Body of pancreas (tissue), 4 donors: Measurements from ENCODE around the gene GPR61. TPM values are rescaled to one million over a fixed set of nuclear protein-coding genes. Genes with fewer than 3 reads are reported as not detected.

Experiments
- ATAC-seq: fragments of 150-250 bp; one replicate; pipeline ENCODE4 v1.9.1; 2016
- DNase-seq, 4 donors: peaks; one replicate each; pipeline ENCODE4 v3.0.0-alpha.2; 2019
- H3K27ac ChIP-seq, 4 donors: fragments of 200-600 bp; sonication (generic); 1 replicate in 3 of 4; 2 replicates in 1 of 4; pipeline versions ENCODE4 v1.5.1 to v1.6.1; 2016 to 2019; ENCODE audit warnings: mild to moderate bottlenecking in 1 of 4, mixed read lengths in 1 of 4, moderate library complexity in 1 of 4
- H3K27me3 ChIP-seq, 2 donors: fragments of 200-600 bp; sonication (generic); one replicate each; pipeline ENCODE4 v1.6.0; 2016; ENCODE audit warnings: mild to moderate bottlenecking in 1 of 2
- H3K36me3 ChIP-seq, 2 donors: fragments of 200-600 bp; sonication (generic); replicated peaks in 1 of 2; 2 replicates each; pipeline ENCODE4 v1.5.1; 2016; ENCODE audit warnings: low read depth in 2 of 2; ENCODE audit not compliant: insufficient read depth in 1 of 2
- H3K4me1 ChIP-seq: fragments of 200-600 bp; sonication (generic); one replicate; pipeline ENCODE4 v1.6.0; 2016
- H3K4me3 ChIP-seq, 2 donors: fragments of 200-600 bp; sonication (generic); 1 replicate in 1 of 2; 2 replicates in 1 of 2; pipeline ENCODE4 v1.5.1; 2016 to 2019
- H3K9me3 ChIP-seq, 3 donors: fragments of 200-600 bp; sonication (generic); 1 replicate in 2 of 3; 2 replicates in 1 of 3; pipeline ENCODE4 v1.5.1; 2016
- POLR2A ChIP-seq, 3 donors: fragments of 450-650 bp; IDR thresholded peaks; one replicate each; pipeline ENCODE4 v1.6.1; 2016; ENCODE audit warnings: antibody characterized with exemption in 3 of 3, mild to moderate bottlenecking in 2 of 3
- WGBS, 2 donors: methylation state at CpG; one replicate each; pipeline ENCODE4 v1.1.5; 2017; 5-methylcytosine and 5-hydroxymethylcytosine counted together
- intact Hi-C: fragments of 100-400 bp; cut with DNase I; formaldehyde crosslinking; loops from one replicate; pipeline ENCODE4 v1.15.1; 2023
- total RNA-seq, 2 donors: library from RNA; depleted of rRNA; stranded (reverse); fragments of >200 nt; gene quantifications; one replicate each; pipeline ENCODE4 v1.1.0, GENCODE V29; 2016
- TF ChIP-seq, protein P1 (sequence below), 7 experiments: fragments of 450-650 bp in 4 of 7; fragments of 200-600 bp in 3 of 7; sonication (generic) in 3 of 7; IDR thresholded peaks; one replicate each; pipeline ENCODE4 v1.5.1; 2016 to 2019; ENCODE audit warnings: antibody characterized with exemption in 7 of 7

The GPR61 gene
- total RNA-seq, 2 donors from 2014 or later: not detected

DNA sequence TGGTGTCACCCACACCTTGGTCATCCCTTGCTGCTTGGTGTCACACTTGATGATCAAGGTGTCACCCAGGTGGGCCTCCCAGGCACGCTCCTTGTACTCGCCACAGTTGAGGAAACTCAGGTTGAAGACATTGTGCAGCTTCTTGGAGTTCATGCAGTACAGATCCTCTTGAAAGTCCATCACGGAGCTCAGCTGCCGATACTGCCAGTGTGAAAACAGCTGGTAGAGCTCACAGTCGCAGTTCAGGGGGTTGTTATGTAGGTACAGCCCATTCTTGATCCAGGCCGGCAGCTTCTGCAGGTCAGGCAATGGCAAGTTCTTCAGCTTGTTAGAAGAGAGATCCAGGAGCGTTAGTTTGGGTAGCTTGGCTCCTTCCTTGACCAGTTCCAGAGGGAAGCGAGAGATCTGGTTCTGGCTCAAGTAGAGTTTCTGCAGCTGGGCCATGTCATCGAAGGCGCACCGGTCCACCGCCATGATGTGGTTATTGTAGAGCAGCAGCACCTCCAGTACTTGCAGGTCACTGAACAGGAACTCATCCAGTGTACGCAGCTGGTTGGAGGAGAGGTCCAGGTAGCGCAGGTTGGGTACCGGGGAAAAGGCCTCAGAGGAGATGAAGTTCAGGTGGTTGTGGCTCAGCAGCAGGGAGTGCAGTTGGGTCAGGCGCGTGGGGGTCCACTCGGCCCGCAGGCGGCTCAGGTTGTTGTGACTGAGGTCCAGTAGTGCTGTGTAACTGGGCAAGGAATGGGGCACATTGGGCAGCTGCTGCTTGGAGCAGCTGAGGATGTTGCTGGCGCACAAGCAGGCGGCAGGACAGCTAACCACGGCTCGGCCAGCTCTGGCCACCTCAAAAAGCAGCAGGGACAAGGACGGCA lies 31.4 kb upstream of the GPR61 start:
- Histone ChIP-seq H3K4me3 (no peak overlapping the region), H3K36me3 (no peaks in the 10 kb centered on the region), H3K27me3 (no peaks in the 10 kb centered on the region), H3K4me1 (peaks cover 25% of the 10 kb centered on the region), H3K9me3 (no peaks in the 10 kb centered on the region), H3K27ac (no peak overlapping the region)
- DNase-seq: no peak
- ATAC-seq: no peak
- TF ChIP-seq POLR2A (IDR thresholded peaks at IDR 0.05): no peak
- TF ChIP-seq, protein P1, sequence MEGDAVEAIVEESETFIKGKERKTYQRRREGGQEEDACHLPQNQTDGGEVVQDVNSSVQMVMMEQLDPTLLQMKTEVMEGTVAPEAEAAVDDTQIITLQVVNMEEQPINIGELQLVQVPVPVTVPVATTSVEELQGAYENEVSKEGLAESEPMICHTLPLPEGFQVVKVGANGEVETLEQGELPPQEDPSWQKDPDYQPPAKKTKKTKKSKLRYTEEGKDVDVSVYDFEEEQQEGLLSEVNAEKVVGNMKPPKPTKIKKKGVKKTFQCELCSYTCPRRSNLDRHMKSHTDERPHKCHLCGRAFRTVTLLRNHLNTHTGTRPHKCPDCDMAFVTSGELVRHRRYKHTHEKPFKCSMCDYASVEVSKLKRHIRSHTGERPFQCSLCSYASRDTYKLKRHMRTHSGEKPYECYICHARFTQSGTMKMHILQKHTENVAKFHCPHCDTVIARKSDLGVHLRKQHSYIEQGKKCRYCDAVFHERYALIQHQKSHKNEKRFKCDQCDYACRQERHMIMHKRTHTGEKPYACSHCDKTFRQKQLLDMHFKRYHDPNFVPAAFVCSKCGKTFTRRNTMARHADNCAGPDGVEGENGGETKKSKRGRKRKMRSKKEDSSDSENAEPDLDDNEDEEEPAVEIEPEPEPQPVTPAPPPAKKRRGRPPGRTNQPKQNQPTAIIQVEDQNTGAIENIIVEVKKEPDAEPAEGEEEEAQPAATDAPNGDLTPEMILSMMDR (IDR thresholded peaks at IDR 0.05): no peak
- intact Hi-C loops: no loop called here
- WGBS, 2 donors: 82 to 84% methylated on average over 20 to 24 of the region's 25 CpGs

GRCh38 chr1:109508873-109509175 lies 30.8 kb upstream of the GPR61 start:
- TF ChIP-seq, protein P1 (IDR thresholded peaks at IDR 0.05): no peak
- no peak for TF ChIP-seq POLR2A (IDR thresholded peaks at IDR 0.05)
- DNase-seq (no peak), ATAC-seq (no peak)
- Histone ChIP-seq H3K27me3 (no peaks in the 10 kb centered on the region), H3K27ac (no peak overlapping the region), H3K9me3 (no peaks in the 10 kb centered on the region), H3K4me1 (peaks cover 25% of the 10 kb centered on the region), H3K4me3 (peak overlapping the region in 1 of 2 donors; percentile 47), H3K36me3 (no peaks in the 10 kb centered on the region)
- intact Hi-C loops: no loop called here
- 36 to 64% methylated on average over 7 of the region's 7 CpGs for WGBS, 2 donors

GRCh38 chr1:109509176-109510134 lies 30.2 kb upstream of the GPR61 start, which contains the start of gene AMIGO1:
Gene AMIGO1, minus strand, starts transcription at chr1:109509727. Its CDS starts 815 bp downstream, at chr1:109508912.
- intact Hi-C loops: no loop called here
- 0 to 1% methylated on average over 12 to 50 of the region's 100 CpGs for WGBS, 2 donors
- peaks cover 25% of the 10 kb centered on the region for H3K4me1 ChIP-seq
- no peaks in the 10 kb centered on the region for H3K9me3 ChIP-seq
- H3K36me3 ChIP-seq: no peaks in the 10 kb centered on the region
- no peaks in the 10 kb centered on the region for H3K27me3 ChIP-seq
- peak; percentile 56 to 73 (median 58) for DNase-seq
- peak within 1 kb of the TSS in 3 of 4 donors; percentile 22 to 36 (median 30) for H3K27ac ChIP-seq
- no peak for TF ChIP-seq POLR2A (IDR thresholded peaks at IDR 0.05)
- TF ChIP-seq, protein P1 (IDR thresholded peaks at IDR 0.05): no peak
- peak; percentile 88 for ATAC-seq
- H3K4me3 ChIP-seq: peak within 1 kb of the TSS; percentile 55 to 56

DNA sequence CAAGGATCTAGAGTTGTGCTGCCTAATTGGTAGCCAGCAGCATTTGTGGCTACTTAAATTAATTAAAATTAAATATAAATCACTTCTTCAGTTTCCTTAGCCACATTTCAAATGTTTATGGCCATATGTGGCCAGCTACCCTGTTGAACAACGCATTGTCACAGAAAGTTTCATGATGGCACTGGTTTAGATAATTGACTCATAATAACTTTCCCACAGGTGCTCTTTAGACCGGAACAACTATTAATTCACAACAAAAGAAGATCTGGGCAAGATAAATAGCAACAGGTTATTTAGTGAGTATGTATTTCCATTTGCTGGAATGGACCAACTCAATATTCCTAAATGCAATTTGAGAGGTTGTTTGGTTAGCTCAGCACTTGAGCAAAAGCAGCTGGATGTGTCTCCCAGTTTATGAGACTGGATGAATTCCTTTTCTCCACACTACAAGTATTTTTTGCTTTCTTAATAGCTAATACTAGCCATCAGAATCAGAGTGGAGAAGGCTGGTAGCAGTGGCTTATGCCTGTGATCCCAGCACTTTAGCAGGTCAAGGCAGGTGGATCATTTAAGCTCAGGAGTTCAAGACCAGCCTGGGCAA lies 26.5 kb upstream of the GPR61 start:
- intact Hi-C loops: no loop called here
- Histone ChIP-seq H3K27me3 (no peaks in the 10 kb centered on the region), H3K36me3 (no peaks in the 10 kb centered on the region), H3K27ac (no peak overlapping the region), H3K4me1 (peaks cover 22% of the 10 kb centered on the region), H3K4me3 (no peak overlapping the region), H3K9me3 (no peaks in the 10 kb centered on the region)
- ATAC-seq (no peak), DNase-seq (no peak)
- TF ChIP-seq, protein P1 (IDR thresholded peaks at IDR 0.05): no peak
- no peak for TF ChIP-seq POLR2A (IDR thresholded peaks at IDR 0.05)
- WGBS, 2 donors: 73 to 74% methylated on average over 2 of the region's 2 CpGs
